HEK293 (cell line): ENCODE results near the gene CASK.

ENCODE experiments used
- CTCF ChIA-PET: fragments of 350-600 bp; formaldehyde crosslinking; extraction: SDS; loops from one replicate; lab custom pipeline; 2021; ENCODE audit warnings: antibody characterized with exemption; lab: Yijun Ruan, JAX
- POLR2A ChIA-PET: fragments of 300-600 bp; formaldehyde crosslinking; extraction: SDS; loops from one replicate; lab custom pipeline; 2020; ENCODE audit warnings: antibody characterized with exemption, inconsistent platforms; lab: Yijun Ruan, JAX
- H3K27ac ChIP-seq: fragments of 200-500 bp; sonication (Bioruptor generic); 2 replicates; pipeline ENCODE4 v1.5.1; 2014; ENCODE audit warnings: low read depth, low read length, control low read depth, inconsistent platforms; ENCODE audit errors: extremely low read depth
- H3K36me3 ChIP-seq, 2 experiments: fragments of 200-500 bp in 1 of 2; sonication (Bioruptor generic) in 1 of 2; 1 replicate in 1 of 2; 2 replicates in 1 of 2; pipeline ENCODE4 v1.5.1; 2014 to 2017; ENCODE audit warnings: inconsistent platforms in 2 of 2, low read length in 2 of 2; ENCODE audit not compliant: control insufficient read depth in 2 of 2, insufficient read depth in 1 of 2
- H3K4me1 ChIP-seq: fragments of 200-500 bp; sonication (Bioruptor generic); 2 replicates; pipeline ENCODE4 v1.5.1; 2014; ENCODE audit warnings: mild to moderate bottlenecking, low read length, inconsistent platforms; ENCODE audit not compliant: control insufficient read depth, insufficient read depth
- H3K4me3 ChIP-seq: 2 replicates; pipeline ENCODE4 v1.5.1; 2011; ENCODE audit warnings: low read depth, mild to moderate bottlenecking, control low read depth, low read length, moderate library complexity
- H3K9me3 ChIP-seq: fragments of 200-500 bp; sonication (Bioruptor generic); 2 replicates; pipeline ENCODE4 v1.5.1; 2014; ENCODE audit warnings: low read depth, low read length, inconsistent platforms; ENCODE audit not compliant: control insufficient read depth, insufficient read depth
- KLF9 ChIP-seq: fragments of 450-650 bp; formaldehyde crosslinking; IDR thresholded peaks from 2 replicates; pipeline ENCODE4 v1.5.1; 2016; ENCODE audit warnings: missing biosample characterization, missing genetic modification characterization, low read depth
- TCF7L2 ChIP-seq: IDR thresholded peaks from 2 replicates; pipeline ENCODE4 v1.6.1; 2011; ENCODE audit warnings: low read depth, mild to moderate bottlenecking, inconsistent platforms, low read length, moderate library complexity, borderline replicate concordance
- WT1 ChIP-seq: fragments of 450-650 bp; formaldehyde crosslinking; IDR thresholded peaks from 2 replicates; pipeline ENCODE4 v1.5.1; 2016; ENCODE audit warnings: missing biosample characterization, missing genetic modification characterization
- ZNF132 ChIP-seq: fragments of 450-650 bp; formaldehyde crosslinking; IDR thresholded peaks from 2 replicates; pipeline ENCODE4 v1.5.1; 2017; ENCODE audit warnings: missing biosample characterization, missing genetic modification characterization, borderline replicate concordance
- ZNF146 ChIP-seq: fragments of 450-650 bp; formaldehyde crosslinking; IDR thresholded peaks from 2 replicates; pipeline ENCODE4 v1.5.1; 2016; ENCODE audit warnings: missing biosample characterization, missing genetic modification characterization
- ZNF2 ChIP-seq: fragments of 450-650 bp; formaldehyde crosslinking; IDR thresholded peaks from 2 replicates; pipeline ENCODE4 v1.5.1; 2016; ENCODE audit warnings: missing biosample characterization, missing genetic modification characterization
- ZNF223 ChIP-seq: fragments of 450-650 bp; formaldehyde crosslinking; IDR thresholded peaks from 2 replicates; pipeline ENCODE4 v1.5.1; 2016; ENCODE audit warnings: missing biosample characterization, missing genetic modification characterization
- TF ChIP-seq, protein P1 (sequence below): fragments of 450-650 bp; formaldehyde crosslinking; IDR thresholded peaks from 2 replicates; pipeline ENCODE4 v1.5.1; 2016; ENCODE audit warnings: missing biosample characterization, missing genetic modification characterization
- TF ChIP-seq, protein P2 (sequence below): fragments of 450-650 bp; formaldehyde crosslinking; IDR thresholded peaks from 2 replicates; pipeline ENCODE4 v1.5.1; 2016; ENCODE audit warnings: missing biosample characterization, missing genetic modification characterization
- TF ChIP-seq, protein P3 (sequence below): fragments of 450-650 bp; formaldehyde crosslinking; IDR thresholded peaks from 2 replicates; pipeline ENCODE4 v1.5.1; 2016; ENCODE audit warnings: missing biosample characterization, missing genetic modification characterization, borderline replicate concordance
- TF ChIP-seq, protein P4 (sequence below): fragments of 450-650 bp; formaldehyde crosslinking; IDR thresholded peaks from 2 replicates; pipeline ENCODE4 v1.5.1; 2016; ENCODE audit warnings: missing biosample characterization, missing genetic modification characterization
- TF ChIP-seq, protein P5 (sequence below): fragments of 450-650 bp; formaldehyde crosslinking; IDR thresholded peaks from 2 replicates; pipeline ENCODE4 v1.5.1; 2016; ENCODE audit warnings: missing biosample characterization, missing genetic modification characterization
- TF ChIP-seq, protein P6 (sequence below): fragments of 450-650 bp; formaldehyde crosslinking; IDR thresholded peaks from 2 replicates; pipeline ENCODE4 v1.5.1; 2016; ENCODE audit warnings: missing biosample characterization, missing genetic modification characterization
- TF ChIP-seq, protein P7 (sequence below): fragments of 450-650 bp; formaldehyde crosslinking; IDR thresholded peaks from 2 replicates; pipeline ENCODE4 v1.5.1; 2016; ENCODE audit warnings: missing biosample characterization, missing genetic modification characterization, borderline replicate concordance

CASK gene

DNA sequence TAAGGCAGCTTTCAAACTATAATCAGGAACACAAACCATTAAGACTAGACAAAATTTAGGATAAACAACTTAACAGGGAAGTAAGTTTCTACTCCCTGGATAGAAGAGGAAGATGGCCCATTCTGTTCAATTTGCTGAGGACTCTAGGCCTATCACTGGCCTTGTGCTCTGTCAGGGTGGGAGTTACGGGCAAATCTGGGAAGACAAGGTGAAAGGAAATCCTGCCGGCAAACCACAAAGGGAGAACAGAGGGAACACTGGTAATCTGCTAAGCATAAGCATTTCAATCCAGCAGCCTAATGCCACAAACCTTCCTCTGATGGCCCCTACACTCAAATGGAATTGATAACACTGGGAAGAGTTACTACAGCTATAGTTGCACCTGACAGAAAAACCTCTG is 191.1 kb downstream of the CASK start:
- no peaks in the 10 kb centered on the region for H3K9me3 ChIP-seq
- H3K36me3 ChIP-seq = no peaks in the 10 kb centered on the region; a peak in 1 of 3 replicates
- H3K4me3 ChIP-seq = no peak overlapping the region
- CTCF ChIA-PET = no interaction called here
- TF ChIP-seq, protein P1, sequence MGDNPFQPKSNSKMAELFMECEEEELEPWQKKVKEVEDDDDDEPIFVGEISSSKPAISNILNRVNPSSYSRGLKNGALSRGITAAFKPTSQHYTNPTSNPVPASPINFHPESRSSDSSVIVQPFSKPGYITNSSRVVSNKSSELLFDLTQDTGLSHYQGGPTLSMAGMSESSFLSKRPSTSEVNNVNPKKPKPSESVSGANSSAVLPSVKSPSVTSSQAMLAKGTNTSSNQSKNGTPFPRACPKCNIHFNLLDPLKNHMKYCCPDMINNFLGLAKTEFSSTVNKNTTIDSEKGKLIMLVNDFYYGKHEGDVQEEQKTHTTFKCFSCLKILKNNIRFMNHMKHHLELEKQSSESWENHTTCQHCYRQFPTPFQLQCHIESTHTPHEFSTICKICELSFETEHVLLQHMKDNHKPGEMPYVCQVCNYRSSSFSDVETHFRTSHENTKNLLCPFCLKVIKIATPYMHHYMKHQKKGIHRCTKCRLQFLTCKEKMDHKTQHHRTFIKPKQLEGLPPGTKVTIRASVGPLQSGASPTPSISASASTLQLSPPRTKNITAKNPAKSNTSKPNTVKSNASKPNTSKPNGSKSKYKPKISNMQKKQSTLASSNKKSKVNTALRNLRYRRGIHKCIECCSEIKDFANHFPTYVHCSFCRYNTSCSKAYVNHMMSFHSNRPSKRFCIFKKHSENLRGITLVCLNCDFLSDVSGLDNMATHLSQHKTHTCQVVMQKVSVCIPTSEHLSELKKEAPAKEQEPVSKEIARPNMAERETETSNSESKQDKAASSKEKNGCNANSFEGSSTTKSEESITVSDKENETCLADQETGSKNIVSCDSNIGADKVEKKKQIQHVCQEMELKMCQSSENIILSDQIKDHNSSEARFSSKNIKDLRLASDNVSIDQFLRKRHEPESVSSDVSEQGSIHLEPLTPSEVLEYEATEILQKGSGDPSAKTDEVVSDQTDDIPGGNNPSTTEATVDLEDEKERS (tag by site-specific recombination) = no peak
- TF ChIP-seq, protein P2, sequence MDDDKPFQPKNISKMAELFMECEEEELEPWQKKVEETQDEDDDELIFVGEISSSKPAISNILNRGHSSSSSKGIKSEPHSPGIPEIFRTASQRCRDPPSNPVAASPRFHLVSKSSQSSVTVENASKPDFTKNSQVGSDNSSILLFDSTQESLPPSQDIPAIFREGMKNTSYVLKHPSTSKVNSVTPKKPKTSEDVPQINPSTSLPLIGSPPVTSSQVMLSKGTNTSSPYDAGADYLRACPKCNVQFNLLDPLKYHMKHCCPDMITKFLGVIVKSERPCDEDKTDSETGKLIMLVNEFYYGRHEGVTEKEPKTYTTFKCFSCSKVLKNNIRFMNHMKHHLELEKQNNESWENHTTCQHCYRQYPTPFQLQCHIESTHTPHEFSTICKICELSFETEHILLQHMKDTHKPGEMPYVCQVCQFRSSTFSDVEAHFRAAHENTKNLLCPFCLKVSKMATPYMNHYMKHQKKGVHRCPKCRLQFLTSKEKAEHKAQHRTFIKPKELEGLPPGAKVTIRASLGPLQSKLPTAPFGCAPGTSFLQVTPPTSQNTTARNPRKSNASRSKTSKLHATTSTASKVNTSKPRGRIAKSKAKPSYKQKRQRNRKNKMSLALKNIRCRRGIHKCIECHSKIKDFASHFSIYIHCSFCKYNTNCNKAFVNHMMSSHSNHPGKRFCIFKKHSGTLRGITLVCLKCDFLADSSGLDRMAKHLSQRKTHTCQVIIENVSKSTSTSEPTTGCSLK (tag by site-specific recombination) = no peak
- TF ChIP-seq, protein P3, sequence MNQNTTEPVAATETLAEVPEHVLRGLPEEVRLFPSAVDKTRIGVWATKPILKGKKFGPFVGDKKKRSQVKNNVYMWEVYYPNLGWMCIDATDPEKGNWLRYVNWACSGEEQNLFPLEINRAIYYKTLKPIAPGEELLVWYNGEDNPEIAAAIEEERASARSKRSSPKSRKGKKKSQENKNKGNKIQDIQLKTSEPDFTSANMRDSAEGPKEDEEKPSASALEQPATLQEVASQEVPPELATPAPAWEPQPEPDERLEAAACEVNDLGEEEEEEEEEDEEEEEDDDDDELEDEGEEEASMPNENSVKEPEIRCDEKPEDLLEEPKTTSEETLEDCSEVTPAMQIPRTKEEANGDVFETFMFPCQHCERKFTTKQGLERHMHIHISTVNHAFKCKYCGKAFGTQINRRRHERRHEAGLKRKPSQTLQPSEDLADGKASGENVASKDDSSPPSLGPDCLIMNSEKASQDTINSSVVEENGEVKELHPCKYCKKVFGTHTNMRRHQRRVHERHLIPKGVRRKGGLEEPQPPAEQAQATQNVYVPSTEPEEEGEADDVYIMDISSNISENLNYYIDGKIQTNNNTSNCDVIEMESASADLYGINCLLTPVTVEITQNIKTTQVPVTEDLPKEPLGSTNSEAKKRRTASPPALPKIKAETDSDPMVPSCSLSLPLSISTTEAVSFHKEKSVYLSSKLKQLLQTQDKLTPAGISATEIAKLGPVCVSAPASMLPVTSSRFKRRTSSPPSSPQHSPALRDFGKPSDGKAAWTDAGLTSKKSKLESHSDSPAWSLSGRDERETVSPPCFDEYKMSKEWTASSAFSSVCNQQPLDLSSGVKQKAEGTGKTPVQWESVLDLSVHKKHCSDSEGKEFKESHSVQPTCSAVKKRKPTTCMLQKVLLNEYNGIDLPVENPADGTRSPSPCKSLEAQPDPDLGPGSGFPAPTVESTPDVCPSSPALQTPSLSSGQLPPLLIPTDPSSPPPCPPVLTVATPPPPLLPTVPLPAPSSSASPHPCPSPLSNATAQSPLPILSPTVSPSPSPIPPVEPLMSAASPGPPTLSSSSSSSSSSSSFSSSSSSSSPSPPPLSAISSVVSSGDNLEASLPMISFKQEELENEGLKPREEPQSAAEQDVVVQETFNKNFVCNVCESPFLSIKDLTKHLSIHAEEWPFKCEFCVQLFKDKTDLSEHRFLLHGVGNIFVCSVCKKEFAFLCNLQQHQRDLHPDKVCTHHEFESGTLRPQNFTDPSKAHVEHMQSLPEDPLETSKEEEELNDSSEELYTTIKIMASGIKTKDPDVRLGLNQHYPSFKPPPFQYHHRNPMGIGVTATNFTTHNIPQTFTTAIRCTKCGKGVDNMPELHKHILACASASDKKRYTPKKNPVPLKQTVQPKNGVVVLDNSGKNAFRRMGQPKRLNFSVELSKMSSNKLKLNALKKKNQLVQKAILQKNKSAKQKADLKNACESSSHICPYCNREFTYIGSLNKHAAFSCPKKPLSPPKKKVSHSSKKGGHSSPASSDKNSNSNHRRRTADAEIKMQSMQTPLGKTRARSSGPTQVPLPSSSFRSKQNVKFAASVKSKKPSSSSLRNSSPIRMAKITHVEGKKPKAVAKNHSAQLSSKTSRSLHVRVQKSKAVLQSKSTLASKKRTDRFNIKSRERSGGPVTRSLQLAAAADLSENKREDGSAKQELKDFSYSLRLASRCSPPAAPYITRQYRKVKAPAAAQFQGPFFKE (tag by site-specific recombination) = no peak
- TF ChIP-seq, protein P4, sequence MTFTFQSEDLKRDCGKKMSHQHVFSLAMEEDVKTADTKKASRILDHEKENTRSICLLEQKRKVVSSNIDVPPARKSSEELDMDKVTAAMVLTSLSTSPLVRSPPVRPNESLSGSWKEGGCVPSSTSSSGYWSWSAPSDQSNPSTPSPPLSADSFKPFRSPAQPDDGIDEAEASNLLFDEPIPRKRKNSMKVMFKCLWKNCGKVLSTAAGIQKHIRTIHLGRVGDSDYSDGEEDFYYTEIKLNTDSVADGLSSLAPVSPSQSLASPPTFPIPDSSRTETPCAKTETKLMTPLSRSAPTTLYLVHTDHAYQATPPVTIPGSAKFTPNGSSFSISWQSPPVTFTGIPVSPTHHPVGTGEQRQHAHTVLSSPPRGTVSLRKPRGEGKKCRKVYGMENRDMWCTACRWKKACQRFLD (tag by site-specific recombination) = no peak
- TF ChIP-seq, protein P5, sequence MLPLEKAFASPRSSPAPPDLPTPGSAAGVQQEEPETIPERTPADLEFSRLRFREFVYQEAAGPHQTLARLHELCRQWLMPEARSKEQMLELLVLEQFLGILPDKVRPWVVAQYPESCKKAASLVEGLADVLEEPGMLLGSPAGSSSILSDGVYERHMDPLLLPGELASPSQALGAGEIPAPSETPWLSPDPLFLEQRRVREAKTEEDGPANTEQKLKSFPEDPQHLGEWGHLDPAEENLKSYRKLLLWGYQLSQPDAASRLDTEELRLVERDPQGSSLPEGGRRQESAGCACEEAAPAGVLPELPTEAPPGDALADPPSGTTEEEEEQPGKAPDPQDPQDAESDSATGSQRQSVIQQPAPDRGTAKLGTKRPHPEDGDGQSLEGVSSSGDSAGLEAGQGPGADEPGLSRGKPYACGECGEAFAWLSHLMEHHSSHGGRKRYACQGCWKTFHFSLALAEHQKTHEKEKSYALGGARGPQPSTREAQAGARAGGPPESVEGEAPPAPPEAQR (tag by site-specific recombination) = no peak
- no peak for TF ChIP-seq ZNF2 (tag by site-specific recombination)
- TF ChIP-seq, protein P6, sequence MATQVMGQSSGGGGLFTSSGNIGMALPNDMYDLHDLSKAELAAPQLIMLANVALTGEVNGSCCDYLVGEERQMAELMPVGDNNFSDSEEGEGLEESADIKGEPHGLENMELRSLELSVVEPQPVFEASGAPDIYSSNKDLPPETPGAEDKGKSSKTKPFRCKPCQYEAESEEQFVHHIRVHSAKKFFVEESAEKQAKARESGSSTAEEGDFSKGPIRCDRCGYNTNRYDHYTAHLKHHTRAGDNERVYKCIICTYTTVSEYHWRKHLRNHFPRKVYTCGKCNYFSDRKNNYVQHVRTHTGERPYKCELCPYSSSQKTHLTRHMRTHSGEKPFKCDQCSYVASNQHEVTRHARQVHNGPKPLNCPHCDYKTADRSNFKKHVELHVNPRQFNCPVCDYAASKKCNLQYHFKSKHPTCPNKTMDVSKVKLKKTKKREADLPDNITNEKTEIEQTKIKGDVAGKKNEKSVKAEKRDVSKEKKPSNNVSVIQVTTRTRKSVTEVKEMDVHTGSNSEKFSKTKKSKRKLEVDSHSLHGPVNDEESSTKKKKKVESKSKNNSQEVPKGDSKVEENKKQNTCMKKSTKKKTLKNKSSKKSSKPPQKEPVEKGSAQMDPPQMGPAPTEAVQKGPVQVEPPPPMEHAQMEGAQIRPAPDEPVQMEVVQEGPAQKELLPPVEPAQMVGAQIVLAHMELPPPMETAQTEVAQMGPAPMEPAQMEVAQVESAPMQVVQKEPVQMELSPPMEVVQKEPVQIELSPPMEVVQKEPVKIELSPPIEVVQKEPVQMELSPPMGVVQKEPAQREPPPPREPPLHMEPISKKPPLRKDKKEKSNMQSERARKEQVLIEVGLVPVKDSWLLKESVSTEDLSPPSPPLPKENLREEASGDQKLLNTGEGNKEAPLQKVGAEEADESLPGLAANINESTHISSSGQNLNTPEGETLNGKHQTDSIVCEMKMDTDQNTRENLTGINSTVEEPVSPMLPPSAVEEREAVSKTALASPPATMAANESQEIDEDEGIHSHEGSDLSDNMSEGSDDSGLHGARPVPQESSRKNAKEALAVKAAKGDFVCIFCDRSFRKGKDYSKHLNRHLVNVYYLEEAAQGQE = no peak
- no peak for TF ChIP-seq WT1
- no peak for TF ChIP-seq TCF7L2
- no peak for TF ChIP-seq KLF9 (tag by site-specific recombination)
- TF ChIP-seq ZNF223 (tag by site-specific recombination) = no peak
- TF ChIP-seq ZNF146 = no peak
- TF ChIP-seq, protein P7, sequence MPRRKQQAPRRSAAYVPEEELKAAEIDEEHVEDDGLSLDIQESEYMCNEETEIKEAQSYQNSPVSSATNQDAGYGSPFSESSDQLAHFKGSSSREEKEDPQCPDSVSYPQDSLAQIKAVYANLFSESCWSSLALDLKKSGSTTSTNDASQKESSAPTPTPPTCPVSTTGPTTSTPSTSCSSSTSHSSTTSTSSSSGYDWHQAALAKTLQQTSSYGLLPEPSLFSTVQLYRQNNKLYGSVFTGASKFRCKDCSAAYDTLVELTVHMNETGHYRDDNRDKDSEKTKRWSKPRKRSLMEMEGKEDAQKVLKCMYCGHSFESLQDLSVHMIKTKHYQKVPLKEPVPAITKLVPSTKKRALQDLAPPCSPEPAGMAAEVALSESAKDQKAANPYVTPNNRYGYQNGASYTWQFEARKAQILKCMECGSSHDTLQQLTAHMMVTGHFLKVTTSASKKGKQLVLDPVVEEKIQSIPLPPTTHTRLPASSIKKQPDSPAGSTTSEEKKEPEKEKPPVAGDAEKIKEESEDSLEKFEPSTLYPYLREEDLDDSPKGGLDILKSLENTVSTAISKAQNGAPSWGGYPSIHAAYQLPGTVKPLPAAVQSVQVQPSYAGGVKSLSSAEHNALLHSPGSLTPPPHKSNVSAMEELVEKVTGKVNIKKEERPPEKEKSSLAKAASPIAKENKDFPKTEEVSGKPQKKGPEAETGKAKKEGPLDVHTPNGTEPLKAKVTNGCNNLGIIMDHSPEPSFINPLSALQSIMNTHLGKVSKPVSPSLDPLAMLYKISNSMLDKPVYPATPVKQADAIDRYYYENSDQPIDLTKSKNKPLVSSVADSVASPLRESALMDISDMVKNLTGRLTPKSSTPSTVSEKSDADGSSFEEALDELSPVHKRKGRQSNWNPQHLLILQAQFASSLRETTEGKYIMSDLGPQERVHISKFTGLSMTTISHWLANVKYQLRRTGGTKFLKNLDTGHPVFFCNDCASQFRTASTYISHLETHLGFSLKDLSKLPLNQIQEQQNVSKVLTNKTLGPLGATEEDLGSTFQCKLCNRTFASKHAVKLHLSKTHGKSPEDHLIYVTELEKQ (tag by site-specific recombination) = no peak
- TF ChIP-seq ZNF132 (tag by site-specific recombination) = no peak
- TF ChIP-seq, all 188 proteins: peak for 0
- H3K27ac ChIP-seq = no peak overlapping the region
- POLR2A ChIA-PET = interaction anchor here (0.9 kb wide), 1 partner anchor 10 kb away, joined by 5 read pairs; no protein-coding TSS in a partner anchor
- H3K4me1 ChIP-seq = no peaks in the 10 kb centered on the region
